Ectodermal cell (in vitro differentiated cells): ENCODE data around the gene TSHZ3.
A peak's percentile ranks its signal among the peaks of the same experiment; 100 is the strongest.

Experiments used
- H3K27ac ChIP-seq: 2 replicates; pipeline ENCODE4 v1.7.0; 2013; ENCODE audit warnings: mild to moderate bottlenecking, low read depth, low read length; ENCODE audit not compliant: insufficient read depth, poor library complexity, severe bottlenecking
- H3K27me3 ChIP-seq: 2 replicates; pipeline ENCODE4 v1.7.0; 2013; ENCODE audit warnings: mild to moderate bottlenecking, low read length; ENCODE audit not compliant: insufficient read depth, control insufficient read depth, poor library complexity, severe bottlenecking
- H3K36me3 ChIP-seq: one replicate; pipeline ENCODE4 v1.7.0; 2013; ENCODE audit warnings: low read length; ENCODE audit not compliant: control insufficient read depth, insufficient read depth
- H3K4me1 ChIP-seq: one replicate; pipeline ENCODE4 v1.7.0; 2013; ENCODE audit warnings: low read length; ENCODE audit not compliant: control insufficient read depth, insufficient read depth
- H3K4me3 ChIP-seq: 2 replicates; pipeline ENCODE4 v1.7.0; 2013; ENCODE audit warnings: low read depth, low read length, control low read depth; ENCODE audit not compliant: insufficient read depth
- H3K9me3 ChIP-seq: 2 replicates; pipeline ENCODE4 v1.7.0; 2013; ENCODE audit warnings: mild to moderate bottlenecking, low read length, moderate library complexity; ENCODE audit not compliant: control insufficient read depth
- WGBS, 2 experiments: methylation state at CpG; one replicate each; pipeline ENCODE4 v1.1.7; 2013; ENCODE audit warnings: missing lambda C conversion rate in 2 of 2; 5-methylcytosine and 5-hydroxymethylcytosine counted together

Gene TSHZ3

DNA sequence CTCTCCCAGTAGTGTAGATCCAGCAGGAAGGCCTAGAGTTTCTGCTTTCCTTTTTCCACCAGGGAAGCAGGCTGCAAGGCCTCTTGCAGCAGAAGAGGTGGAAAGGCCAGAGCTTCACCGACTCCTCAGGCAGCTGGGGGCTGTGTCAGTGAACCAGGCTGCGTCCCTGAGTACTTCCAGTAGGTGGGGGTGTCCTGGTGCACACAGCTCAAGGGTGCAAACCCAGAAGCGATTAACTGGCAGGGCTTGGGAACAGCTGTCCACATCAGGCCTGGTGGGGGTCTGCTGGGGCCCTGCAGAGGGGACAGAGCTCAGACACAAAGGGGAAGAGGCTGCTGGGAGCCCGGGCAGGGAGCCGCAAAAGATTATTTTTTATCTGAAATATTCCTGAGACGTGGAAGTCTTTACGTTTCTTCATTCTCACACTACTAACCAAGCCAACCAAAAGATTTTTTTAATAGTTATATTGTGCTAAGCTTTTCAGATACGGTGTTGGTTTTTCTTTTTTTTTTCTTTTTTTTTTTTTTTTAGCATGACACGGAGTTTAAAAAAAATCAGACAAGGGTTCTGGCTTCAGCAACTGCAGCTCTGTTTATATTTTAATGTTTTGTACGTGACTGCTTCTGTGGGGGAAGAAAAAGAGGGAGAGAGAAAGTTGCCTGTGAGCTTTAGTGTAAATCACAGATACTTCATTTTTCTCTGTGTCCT, 11.0 kb downstream of the TSHZ3 start:
- Histone ChIP-seq H3K4me1 (peaks cover 18% of the 10 kb centered on the region), H3K9me3 (no peaks in the 10 kb centered on the region), H3K4me3 (no peak overlapping the region), H3K36me3 (no peaks in the 10 kb centered on the region), H3K27me3 (no peaks in the 10 kb centered on the region), H3K27ac (peak overlapping the region; percentile 42)
- WGBS, 2 experiments: 41 to 47% methylated on average over 6 to 8 of the region's 10 CpGs

- Histone ChIP-seq H3K36me3 (no peaks in the 10 kb centered on the region), H3K27ac (no peak overlapping the region), H3K4me3 (no peak overlapping the region), H3K9me3 (no peaks in the 10 kb centered on the region), H3K4me1 (peaks cover 18% of the 10 kb centered on the region), H3K27me3 (no peaks in the 10 kb centered on the region)
- WGBS, 2 experiments: 86 to 89% methylated on average over 6 to 7 of the region's 7 CpGs
Observed at GRCh38 chr19:31337008-31337914, 12.0 kb downstream of the TSHZ3 start.

DNA sequence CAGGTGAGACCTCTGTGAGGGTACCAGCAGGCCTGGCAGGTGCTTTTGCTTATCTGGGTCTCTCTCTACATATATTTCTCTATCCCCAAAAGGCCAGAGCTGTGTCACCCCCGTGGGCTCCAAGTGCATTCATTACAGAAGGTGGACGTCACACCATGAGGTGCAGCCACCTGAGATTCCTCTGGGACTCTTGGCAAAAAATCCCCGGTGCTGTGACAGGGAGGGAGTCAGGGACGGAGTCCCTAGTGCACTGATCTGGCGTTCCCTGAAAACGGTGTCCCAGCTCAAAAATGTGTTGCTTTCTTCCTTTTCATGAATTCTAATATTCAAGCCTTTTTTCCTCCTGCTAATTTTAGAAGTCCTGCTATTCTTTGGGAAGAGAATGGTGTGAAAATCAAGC, 13.5 kb downstream of the TSHZ3 start:
- H3K27me3 ChIP-seq: no peaks in the 10 kb centered on the region
- 92 to 95% methylated on average over 6 of the region's 6 CpGs for WGBS, 2 experiments
- no peak overlapping the region for H3K27ac ChIP-seq
- no peaks in the 10 kb centered on the region for H3K9me3 ChIP-seq
- peaks cover 18% of the 10 kb centered on the region for H3K4me1 ChIP-seq
- no peaks in the 10 kb centered on the region for H3K36me3 ChIP-seq
- no peak overlapping the region for H3K4me3 ChIP-seq

DNA sequence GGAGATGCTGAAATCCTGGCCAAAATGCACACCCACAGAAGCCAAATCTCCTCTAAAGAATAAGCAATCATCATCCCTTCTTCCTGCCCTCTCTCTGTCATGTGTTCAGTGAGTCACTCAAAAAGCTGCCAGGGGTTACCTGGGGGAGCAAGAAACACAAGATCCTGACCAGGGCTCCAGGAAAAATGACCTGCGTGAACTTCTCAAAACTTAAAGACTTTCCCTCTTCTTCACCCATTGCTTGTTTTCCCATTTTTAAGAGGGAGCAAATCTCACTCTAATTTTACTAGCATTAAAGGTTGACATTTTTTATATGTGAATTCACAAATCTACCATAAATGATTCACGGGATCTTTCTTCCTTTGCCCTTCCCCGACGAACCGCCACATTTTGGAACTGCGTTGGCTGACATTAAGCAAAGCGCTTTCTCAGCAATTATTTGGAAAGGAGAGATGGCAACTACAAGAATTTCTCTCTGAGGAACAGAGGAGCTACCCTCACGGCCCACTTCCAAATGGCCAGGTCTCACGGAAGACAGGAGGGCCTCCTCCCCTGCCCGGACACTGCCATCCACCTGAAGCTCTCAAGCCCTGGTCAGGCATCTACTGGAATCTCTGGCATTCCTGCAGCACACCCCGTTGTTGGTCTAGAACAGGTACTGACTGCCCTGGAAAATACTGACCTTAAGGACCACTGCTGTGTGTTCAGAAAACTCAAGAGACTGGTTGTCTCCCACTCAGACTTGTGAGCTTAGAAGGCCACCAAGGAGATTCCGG, 14.2 kb downstream of the TSHZ3 start:
- no peaks in the 10 kb centered on the region for H3K9me3 ChIP-seq
- no peak overlapping the region for H3K27ac ChIP-seq
- peaks cover 18% of the 10 kb centered on the region for H3K4me1 ChIP-seq
- no peak overlapping the region for H3K4me3 ChIP-seq
- WGBS, 2 experiments: 87 to 92% methylated on average over 12 of the region's 12 CpGs
- no peaks in the 10 kb centered on the region for H3K36me3 ChIP-seq
- no peaks in the 10 kb centered on the region for H3K27me3 ChIP-seq

DNA sequence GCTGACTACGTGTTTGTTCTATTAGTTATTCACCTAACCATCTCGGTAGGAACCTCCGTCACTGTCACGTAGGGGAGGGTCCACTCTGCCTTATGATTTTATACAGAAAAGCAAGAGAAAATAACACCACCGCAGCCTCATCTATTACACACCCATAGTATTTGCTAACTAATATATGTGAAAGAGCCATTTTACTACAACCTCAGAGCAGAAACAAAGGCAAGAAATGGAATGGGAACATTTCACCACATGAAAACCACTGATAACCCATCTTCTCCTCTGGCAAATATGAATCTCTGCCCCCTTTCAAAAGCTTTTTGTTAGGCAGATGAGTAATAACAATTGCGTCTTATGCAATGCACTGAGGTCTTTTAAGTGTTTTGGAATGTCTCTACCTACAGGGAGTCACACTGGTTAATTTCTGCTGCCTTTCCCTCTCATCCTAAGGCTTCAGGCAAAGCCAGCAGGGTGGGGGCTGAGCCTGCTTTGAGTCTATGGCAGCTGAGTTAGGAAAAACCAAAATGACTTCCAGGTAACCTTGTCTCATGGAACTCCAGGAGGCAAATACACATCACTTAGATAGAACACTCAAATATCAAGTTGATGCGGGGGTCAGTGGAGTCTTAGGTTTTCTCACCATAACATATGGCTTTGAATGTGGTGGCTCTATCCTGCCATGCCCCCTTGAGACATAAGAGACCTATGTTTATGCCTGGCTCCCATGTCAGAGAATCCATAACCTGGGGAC, 15.0 kb downstream of the TSHZ3 start:
- H3K27me3 ChIP-seq: no peaks in the 10 kb centered on the region
- WGBS, 2 experiments: 89 to 92% methylated on average over 7 of the region's 7 CpGs
- H3K4me3 ChIP-seq: no peak overlapping the region
- no peak overlapping the region for H3K27ac ChIP-seq
- H3K9me3 ChIP-seq: no peaks in the 10 kb centered on the region
- peaks cover 18% of the 10 kb centered on the region for H3K4me1 ChIP-seq
- H3K36me3 ChIP-seq: no peaks in the 10 kb centered on the region

GRCh38 chr19:31332096-31332495, 17.1 kb downstream of the TSHZ3 start:
- Histone ChIP-seq H3K4me3 (no peak overlapping the region), H3K9me3 (no peaks in the 10 kb centered on the region), H3K4me1 (peaks cover 3% of the 10 kb centered on the region), H3K27ac (no peak overlapping the region), H3K36me3 (no peaks in the 10 kb centered on the region), H3K27me3 (no peaks in the 10 kb centered on the region)
- 93 to 94% methylated on average over 7 to 8 of the region's 8 CpGs for WGBS, 2 experiments

DNA sequence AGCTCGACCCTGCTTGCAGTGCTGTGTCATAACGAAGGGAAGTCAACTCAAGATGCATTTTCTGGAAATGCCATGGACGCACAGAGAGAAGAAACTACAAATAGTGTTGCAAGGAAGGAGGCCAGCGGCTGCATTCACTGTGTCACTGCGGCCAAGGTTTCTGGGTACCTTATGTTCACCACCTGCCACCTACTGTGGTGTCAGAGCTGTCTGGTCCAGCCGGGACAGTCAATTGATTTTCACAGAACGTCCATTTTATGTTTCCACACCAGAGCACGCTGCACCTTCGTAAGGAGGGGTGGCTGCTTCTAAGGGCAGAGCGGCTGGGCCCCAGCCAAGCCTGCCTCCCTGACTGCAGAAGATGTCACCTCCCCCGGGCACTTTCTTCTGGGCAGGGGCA, 17.7 kb downstream of the TSHZ3 start:
- H3K27ac ChIP-seq: no peak overlapping the region
- H3K4me3 ChIP-seq: no peak overlapping the region
- no peaks in the 10 kb centered on the region for H3K36me3 ChIP-seq
- no peaks in the 10 kb centered on the region for H3K27me3 ChIP-seq
- no peaks in the 10 kb centered on the region for H3K9me3 ChIP-seq
- 90 to 92% methylated on average over 11 of the region's 11 CpGs for WGBS, 2 experiments
- H3K4me1 ChIP-seq: peaks cover 3% of the 10 kb centered on the region

- H3K9me3 ChIP-seq: no peaks in the 10 kb centered on the region
- H3K27ac ChIP-seq: no peak overlapping the region
- 90 to 93% methylated on average over 12 of the region's 12 CpGs for WGBS, 2 experiments
- H3K36me3 ChIP-seq: no peaks in the 10 kb centered on the region
- peaks cover 3% of the 10 kb centered on the region for H3K4me1 ChIP-seq
- H3K27me3 ChIP-seq: no peaks in the 10 kb centered on the region
- no peak overlapping the region for H3K4me3 ChIP-seq
Observed at GRCh38 chr19:31330761-31331160, 18.5 kb downstream of the TSHZ3 start.

DNA sequence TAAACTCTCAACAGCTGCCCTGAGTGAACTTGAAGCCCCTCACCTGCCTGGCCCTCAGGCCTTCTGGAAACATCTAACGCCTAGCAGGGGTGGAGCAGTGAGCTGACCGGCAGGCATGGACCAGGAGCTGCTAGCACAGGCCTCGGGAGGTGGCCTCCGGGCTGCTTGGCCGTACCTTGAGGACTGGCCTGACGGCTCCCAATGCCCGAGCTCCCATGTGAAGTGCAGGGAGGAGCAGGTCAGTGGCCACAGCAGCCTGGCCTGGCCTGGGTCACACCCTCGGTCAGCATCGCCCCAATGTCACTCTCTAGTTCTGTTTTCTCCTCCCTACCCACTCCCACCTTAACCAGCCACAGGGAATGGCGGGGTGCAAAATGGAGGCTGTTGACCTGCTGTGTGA, 19.0 kb downstream of the TSHZ3 start:
- Histone ChIP-seq H3K4me3 (no peak overlapping the region), H3K9me3 (no peaks in the 10 kb centered on the region), H3K27me3 (no peaks in the 10 kb centered on the region), H3K36me3 (no peaks in the 10 kb centered on the region), H3K4me1 (peaks cover 3% of the 10 kb centered on the region), H3K27ac (no peak overlapping the region)
- WGBS, 2 experiments: 93 to 95% methylated on average over 10 of the region's 10 CpGs
